GM12865 (cell line): ENCODE data around the gene USB1.

Source experiments
- DNase-seq: peaks from one replicate; pipeline ENCODE4 v3.0.0; 2010; ENCODE audit warnings: low read depth
- H3K4me3 ChIP-seq: 2 replicates; pipeline ENCODE4 v1.5.1; 2011; ENCODE audit warnings: mild to moderate bottlenecking, low read depth, low read length, control low read depth
- TF ChIP-seq, protein P1 (sequence below): IDR thresholded peaks from 2 replicates; pipeline ENCODE4 v1.5.1; 2011; ENCODE audit warnings: low read length, control low read depth, low read depth, inconsistent platforms; ENCODE audit not compliant: insufficient read depth; ENCODE audit errors: missing control alignments

USB1 gene

GRCh38 chr16:58010886-58011285, 9.7 kb downstream of the USB1 start:
- TF ChIP-seq, protein P1, sequence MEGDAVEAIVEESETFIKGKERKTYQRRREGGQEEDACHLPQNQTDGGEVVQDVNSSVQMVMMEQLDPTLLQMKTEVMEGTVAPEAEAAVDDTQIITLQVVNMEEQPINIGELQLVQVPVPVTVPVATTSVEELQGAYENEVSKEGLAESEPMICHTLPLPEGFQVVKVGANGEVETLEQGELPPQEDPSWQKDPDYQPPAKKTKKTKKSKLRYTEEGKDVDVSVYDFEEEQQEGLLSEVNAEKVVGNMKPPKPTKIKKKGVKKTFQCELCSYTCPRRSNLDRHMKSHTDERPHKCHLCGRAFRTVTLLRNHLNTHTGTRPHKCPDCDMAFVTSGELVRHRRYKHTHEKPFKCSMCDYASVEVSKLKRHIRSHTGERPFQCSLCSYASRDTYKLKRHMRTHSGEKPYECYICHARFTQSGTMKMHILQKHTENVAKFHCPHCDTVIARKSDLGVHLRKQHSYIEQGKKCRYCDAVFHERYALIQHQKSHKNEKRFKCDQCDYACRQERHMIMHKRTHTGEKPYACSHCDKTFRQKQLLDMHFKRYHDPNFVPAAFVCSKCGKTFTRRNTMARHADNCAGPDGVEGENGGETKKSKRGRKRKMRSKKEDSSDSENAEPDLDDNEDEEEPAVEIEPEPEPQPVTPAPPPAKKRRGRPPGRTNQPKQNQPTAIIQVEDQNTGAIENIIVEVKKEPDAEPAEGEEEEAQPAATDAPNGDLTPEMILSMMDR = no peak
- no peak overlapping the region for H3K4me3 ChIP-seq
- DNase-seq = no peak

- H3K4me3 ChIP-seq = no peak overlapping the region
- TF ChIP-seq, protein P1 = no peak
- no peak for DNase-seq
Observed at GRCh38 chr16:58011652-58012051, 10.4 kb downstream of the USB1 start.

DNA sequence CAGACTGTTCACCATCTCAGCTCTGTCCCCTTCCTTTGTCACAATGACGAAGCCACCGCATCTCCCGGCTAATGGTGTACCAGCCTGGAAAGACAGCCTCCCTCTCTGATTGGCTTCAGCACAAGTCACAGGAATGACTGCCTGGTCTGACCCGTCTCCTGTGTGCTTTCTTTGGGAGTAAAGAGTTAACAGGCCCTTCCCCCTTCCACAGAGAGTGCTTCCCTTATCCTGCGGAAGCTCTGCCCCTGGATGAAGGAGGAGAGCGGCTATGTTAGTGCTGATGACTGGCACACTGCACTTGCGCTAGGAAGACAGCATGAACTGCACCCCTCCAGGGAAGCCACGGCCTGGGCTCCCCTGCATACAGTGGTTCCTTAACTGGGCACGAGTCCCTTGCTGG, 11.3 kb downstream of the USB1 start:
- no peak for DNase-seq
- H3K4me3 ChIP-seq = no peak overlapping the region
- TF ChIP-seq, protein P1 = no peak

GRCh38 chr16:58013201-58013956, 12.2 kb downstream of the USB1 start:
- TF ChIP-seq, protein P1 = no peak
- H3K4me3 ChIP-seq = no peak overlapping the region
- no peak for DNase-seq

- H3K4me3 ChIP-seq = no peak overlapping the region
- TF ChIP-seq, protein P1 = no peak
- no peak for DNase-seq
Observed at GRCh38 chr16:58016840-58017446, 15.7 kb downstream of the USB1 start.

DNA sequence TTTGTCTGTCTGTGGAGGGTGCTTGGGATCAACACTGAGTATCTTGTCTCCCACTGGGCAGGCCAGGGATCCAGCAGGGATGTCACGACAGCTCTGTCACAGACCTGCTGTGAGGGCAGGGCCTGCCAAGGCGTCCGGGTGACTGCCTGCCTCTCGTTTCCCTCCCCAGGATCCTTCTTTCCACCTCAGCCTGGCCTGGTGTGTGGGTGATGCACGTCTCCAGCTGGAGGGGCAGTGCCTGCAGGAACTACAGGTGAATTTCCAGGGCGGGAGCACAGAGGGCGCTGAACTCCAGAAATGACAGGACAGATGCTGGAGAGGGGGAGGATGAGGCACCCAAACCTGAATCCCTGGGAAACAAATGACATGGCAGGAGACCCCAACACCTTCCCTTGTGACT, 17.6 kb downstream of the USB1 start:
- TF ChIP-seq, protein P1 = no peak
- H3K4me3 ChIP-seq = no peak overlapping the region
- DNase-seq = no peak

GRCh38 chr16:58019866-58020538, 18.8 kb downstream of the USB1 start:
- TF ChIP-seq, protein P1 = no peak
- DNase-seq = no peak
- H3K4me3 ChIP-seq = no peak overlapping the region
